Measurements from ENCODE around the gene ZNF584. TPM values are rescaled to one million over a fixed set of nuclear protein-coding genes. Genes with fewer than 3 reads are reported as not detected.

Gene ZNF584
- total and polyA plus RNA-seq, 10 of the 15 experiments (the other 5 are each of a cell fraction or from before 2014, with no cell fraction given), result 2.0 to 10.7 (median 6.3) TPM

- TF ChIP-seq NR2C1 (IDR thresholded peaks at IDR 0.05), result peak; percentile 90
- peak; percentile 86 for TF ChIP-seq PML (IDR thresholded peaks at IDR 0.05; ENCODE audit: low read length)
- peak; percentile 87 for TF ChIP-seq HCFC1 (IDR thresholded peaks at IDR 0.05; ENCODE audit: low read length)
- TF ChIP-seq EED (IDR thresholded peaks at IDR 0.05; ENCODE audit: low read depth), result peak; percentile 50; the same call in 1 of the 2 replicates
- TF ChIP-seq MXI1 (IDR thresholded peaks at IDR 0.05; ENCODE audit: low read depth, low read length), result peak; percentile 96
- no peak for TF ChIP-seq CUX1 (IDR thresholded peaks at IDR 0.05; ENCODE audit: insufficient replicate concordance, low read depth, low read length)
- no peak for TF ChIP-seq SUPT20H (IDR thresholded peaks at IDR 0.05; ENCODE audit: borderline replicate concordance, control insufficient read depth, low read depth, low read length)
- TF ChIP-seq SUZ12 (IDR thresholded peaks at IDR 0.05; ENCODE audit: unreplicated experiment), result no peak
- TF ChIP-seq PAX8 (IDR thresholded peaks at IDR 0.05), result no peak
- TF ChIP-seq ZNF622 (IDR thresholded peaks at IDR 0.05), result no peak
- TF ChIP-seq ZBTB4 (CRISPR knock-in tag; IDR thresholded peaks at IDR 0.05), result no peak
- TF ChIP-seq TCF3 (IDR thresholded peaks at IDR 0.05; ENCODE audit: borderline replicate concordance, insufficient read depth, low read depth, low read length), result peak; percentile 74; the same call in 1 of the 2 replicates
- peak; percentile 96 for TF ChIP-seq SP1 (IDR thresholded peaks at IDR 0.05; ENCODE audit: low read depth, low read length)
- no peak for TF ChIP-seq NRF1 (conservative IDR thresholded peaks at IDR 0.05; ENCODE audit: low read depth, low read length)
- TF ChIP-seq ESRRA (IDR thresholded peaks at IDR 0.05; ENCODE audit: low read length), result peak; percentile 66
- peak; percentile 99 for TF ChIP-seq PKNOX1 (IDR thresholded peaks at IDR 0.05)
- peak; percentile 99 for TF ChIP-seq ZNF207 (IDR thresholded peaks at IDR 0.05; ENCODE audit: borderline replicate concordance)
- TF ChIP-seq STAT3 (IDR thresholded peaks at IDR 0.05; ENCODE audit: low read depth, low read length), result no peak
- no peak for TF ChIP-seq ATF3 (IDR thresholded peaks at IDR 0.05; ENCODE audit: borderline replicate concordance, extremely low read depth, low read depth, low read length)
- TF ChIP-seq ZNF24 (IDR thresholded peaks at IDR 0.05), result peak; percentile 74
- TF ChIP-seq RUNX3 (IDR thresholded peaks at IDR 0.05; ENCODE audit: low read length), result peak; percentile 96
These were observed 27.6 kb upstream of the ZNF584 start, which contains the start of gene ZNF837 (continued) for GRCh38 chr19:58380662-58381459.
